Inferior parietal cortex (tissue), 1 donor: Measurements from ENCODE around the gene NINL.

Experiments used
- DNase-seq: peaks from one replicate; pipeline ENCODE4 v3.0.0-alpha.2; 2016; ENCODE audit errors: extremely low spot score

The NINL gene

GRCh38 chr20:25533920-25534700 is 51.2 kb downstream of the NINL start:
- DNase-seq: no peak

GRCh38 chr20:25532971-25533391 is 52.4 kb downstream of the NINL start:
- DNase-seq: no peak

GRCh38 chr20:25532015-25532751 is 53.1 kb downstream of the NINL start:
- no peak for DNase-seq

- no peak for DNase-seq
Measured at GRCh38 chr20:25529295-25529951, 55.9 kb downstream of the NINL start.

- no peak for DNase-seq
Measured at GRCh38 chr20:25527949-25528348, 57.4 kb downstream of the NINL start.

GRCh38 chr20:25526446-25526845 is 58.9 kb downstream of the NINL start:
- no peak for DNase-seq

- DNase-seq: no peak
Measured at GRCh38 chr20:25525867-25526266, 59.5 kb downstream of the NINL start.

- DNase-seq: no peak
Measured at GRCh38 chr20:25525295-25525694, 60.0 kb downstream of the NINL start.

- no peak for DNase-seq
Measured at GRCh38 chr20:25521382-25521781, 63.9 kb downstream of the NINL start.

- DNase-seq: no peak
Measured at GRCh38 chr20:25517124-25517523, 68.2 kb downstream of the NINL start.

- no peak for DNase-seq
Measured at GRCh38 chr20:25514747-25515340, 70.5 kb downstream of the NINL start.

- DNase-seq: no peak
Measured at GRCh38 chr20:25514195-25514594, 71.1 kb downstream of the NINL start.

- DNase-seq: no peak
Measured at GRCh38 chr20:25512709-25513108, 72.6 kb downstream of the NINL start.

- no peak for DNase-seq
Measured at GRCh38 chr20:25511183-25511582, 74.1 kb downstream of the NINL start.

GRCh38 chr20:25510721-25511120 is 74.6 kb downstream of the NINL start:
- no peak for DNase-seq

- no peak for DNase-seq
Measured at GRCh38 chr20:25510202-25510601, 75.1 kb downstream of the NINL start.

GRCh38 chr20:25509084-25509483 is 76.2 kb downstream of the NINL start:
- no peak for DNase-seq

GRCh38 chr20:25508083-25508770 is 77.1 kb downstream of the NINL start:
- no peak for DNase-seq

- no peak for DNase-seq
Measured at GRCh38 chr20:25507385-25508082, 77.8 kb downstream of the NINL start.

- no peak for DNase-seq
Measured at GRCh38 chr20:25504366-25505135, 80.8 kb downstream of the NINL start.
